AG09319 (cell line): ENCODE results near the gene LUC7L.
"Not testable (repeated sequence)": the region's sequence is repeated elsewhere in the genome, so short reads cannot be mapped to it uniquely, and the experiment has no call there.

ENCODE experiments used
- DNase-seq: peaks from one replicate; pipeline ENCODE4 v3.0.0-alpha.2; 2010; ENCODE audit warnings: low read depth; ENCODE audit errors: extremely low read depth
- CTCF ChIP-seq: IDR thresholded peaks from 2 replicates; pipeline ENCODE4 v1.5.1; 2011; ENCODE audit warnings: low read depth, mild to moderate bottlenecking, inconsistent platforms, low read length, moderate library complexity

LUC7L gene

DNA sequence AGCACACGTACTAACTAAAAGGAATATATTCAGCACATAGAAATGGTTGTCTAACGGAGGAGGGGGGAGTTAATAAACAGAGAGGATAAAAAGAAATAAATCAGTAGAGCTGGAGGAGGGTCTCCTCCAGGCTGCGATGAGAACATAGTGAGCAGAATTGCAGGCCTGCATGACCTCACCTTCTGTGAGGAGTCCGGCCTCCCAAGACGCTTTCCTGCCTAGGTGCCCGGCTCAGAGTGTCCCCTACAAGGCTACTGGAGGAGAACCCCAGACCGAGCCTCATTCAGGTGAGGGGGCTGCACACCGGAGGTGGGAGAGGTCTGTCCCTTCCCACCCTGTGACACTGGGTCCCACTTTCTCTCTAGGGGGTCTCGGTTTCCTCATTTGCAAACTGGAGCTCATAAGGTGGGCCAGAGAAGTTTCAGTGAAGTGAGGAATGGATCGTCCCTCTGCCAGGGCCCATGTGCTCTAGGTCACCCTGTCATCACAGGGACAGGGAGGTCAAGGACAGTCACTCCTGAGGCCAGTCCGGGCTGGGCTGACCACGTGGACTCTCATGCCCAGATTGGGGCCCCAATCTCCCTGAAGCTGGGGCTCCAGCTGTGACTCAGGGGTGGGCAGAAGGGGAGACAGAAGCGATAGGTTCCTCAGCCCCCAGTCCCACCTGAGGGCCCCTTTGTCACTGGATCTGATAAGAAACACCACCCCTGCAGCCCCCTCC is 66.8 kb downstream of the LUC7L start:
- DNase-seq = no peak
- no peak for TF ChIP-seq CTCF

- no peak for DNase-seq
- no peak for TF ChIP-seq CTCF
Measured at GRCh38 chr16:160691-161190, 68.5 kb downstream of the LUC7L start.

DNA sequence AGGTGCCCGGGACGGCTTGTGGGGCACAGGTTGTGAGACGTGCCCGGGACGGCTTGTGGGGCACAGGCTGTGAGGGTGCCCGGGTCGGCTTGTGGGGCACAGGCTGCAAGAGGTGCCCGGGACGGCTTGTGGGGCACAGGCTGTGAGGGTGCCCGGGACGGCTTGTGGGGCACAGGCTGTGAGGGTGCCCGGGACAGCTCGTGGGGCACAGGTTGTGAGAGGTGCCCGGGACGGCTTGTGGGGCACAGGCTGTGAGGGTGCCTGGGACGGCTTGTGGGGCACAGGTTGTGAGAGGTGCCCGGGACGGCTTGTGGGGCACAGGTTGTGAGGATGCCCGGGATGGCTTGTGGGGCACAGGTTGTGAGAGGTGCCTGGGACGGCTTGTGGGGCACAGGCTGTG is 69.0 kb downstream of the LUC7L start:
- DNase-seq = not testable (repeated sequence)

GRCh38 chr16:159136-159849 is 70.0 kb downstream of the LUC7L start:
- TF ChIP-seq CTCF = no peak
- no peak for DNase-seq

- DNase-seq = no peak
- TF ChIP-seq CTCF = no peak
Measured at GRCh38 chr16:155031-155398, 74.2 kb downstream of the LUC7L start.

GRCh38 chr16:154217-155030 is 74.8 kb downstream of the LUC7L start:
- TF ChIP-seq CTCF = no peak
- DNase-seq = no peak

DNA sequence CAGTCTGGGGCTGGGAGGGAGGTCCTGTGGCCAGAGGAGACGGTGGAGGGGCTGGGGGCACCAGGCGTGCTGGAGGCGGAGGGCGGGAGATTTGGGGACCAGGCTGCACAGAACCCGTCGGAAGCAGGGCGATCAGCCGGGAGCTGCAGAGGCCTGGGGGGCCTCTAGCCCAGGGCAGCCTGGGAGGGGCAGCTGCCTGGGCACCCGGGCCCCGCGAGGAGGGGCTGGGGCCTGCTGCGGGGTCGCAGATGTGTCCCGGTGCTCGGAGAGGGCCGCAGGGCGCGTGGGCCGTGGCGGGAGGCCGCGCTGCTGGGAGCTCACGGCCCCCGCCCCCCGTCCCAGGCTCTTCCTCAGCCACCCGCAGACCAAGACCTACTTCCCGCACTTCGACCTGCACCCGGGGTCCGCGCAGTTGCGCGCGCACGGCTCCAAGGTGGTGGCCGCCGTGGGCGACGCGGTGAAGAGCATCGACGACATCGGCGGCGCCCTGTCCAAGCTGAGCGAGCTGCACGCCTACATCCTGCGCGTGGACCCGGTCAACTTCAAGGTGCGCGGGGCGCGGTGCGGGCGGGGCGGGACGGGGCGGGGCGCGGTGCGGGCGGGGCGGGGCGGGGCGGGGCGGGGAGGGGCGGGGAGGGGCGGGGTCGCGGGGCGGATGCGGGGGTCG is 75.6 kb downstream of the LUC7L start:
- DNase-seq = not testable (repeated sequence)

DNA sequence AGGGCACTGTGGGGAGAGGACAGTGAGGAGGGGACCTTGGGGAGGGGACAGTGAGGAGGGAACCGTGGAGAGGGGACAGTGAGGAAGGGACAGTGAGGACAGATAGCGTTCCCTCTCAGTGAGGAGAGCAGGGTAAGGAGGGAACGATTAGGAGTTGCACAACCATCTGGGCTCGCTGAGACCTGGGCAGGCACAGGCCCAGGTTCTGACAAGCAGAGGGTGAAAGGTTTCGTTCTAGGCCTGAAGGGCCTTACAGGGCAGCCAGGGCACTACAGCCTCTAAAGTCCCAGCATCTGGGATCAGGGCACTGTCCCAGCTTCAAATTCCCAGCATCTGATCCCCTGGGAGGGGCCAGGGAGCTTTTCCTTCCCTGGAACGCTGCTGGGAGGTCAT is 76.1 kb downstream of the LUC7L start:
- not testable (repeated sequence) for DNase-seq
